Measurements from ENCODE around the gene CCDC6.

CCDC6 gene

GRCh38 chr10:59847888-59848287, 58.5 kb downstream of the CCDC6 start:
- no peak overlapping the region for H3K4me3 ChIP-seq (ENCODE audit: low read depth, low read length)
- DNase-seq (ENCODE audit: low read depth): no peak
- no peak for TF ChIP-seq MYC (IDR thresholded peaks at IDR 0.05; ENCODE audit: low read depth, low read length)
- TF ChIP-seq CTCF (IDR thresholded peaks at IDR 0.05; ENCODE audit: low read depth, low read length): no peak
- TF ChIP-seq MAX (IDR thresholded peaks at IDR 0.05; ENCODE audit: low read depth, low read length): no peak
- TF ChIP-seq POLR2A (IDR thresholded peaks at IDR 0.05; ENCODE audit: extremely low read depth, insufficient read length): no peak

GRCh38 chr10:59847326-59847725, 59.0 kb downstream of the CCDC6 start:
- TF ChIP-seq CTCF (IDR thresholded peaks at IDR 0.05; ENCODE audit: low read depth, low read length) (no peak), POLR2A (IDR thresholded peaks at IDR 0.05; ENCODE audit: extremely low read depth, insufficient read length) (no peak), MAX (IDR thresholded peaks at IDR 0.05; ENCODE audit: low read depth, low read length) (no peak), MYC (IDR thresholded peaks at IDR 0.05; ENCODE audit: low read depth, low read length) (no peak)
- no peak overlapping the region for H3K4me3 ChIP-seq (ENCODE audit: low read depth, low read length)
- no peak for DNase-seq (ENCODE audit: low read depth)

- TF ChIP-seq MAX (IDR thresholded peaks at IDR 0.05; ENCODE audit: low read depth, low read length): no peak
- no peak for TF ChIP-seq MYC (IDR thresholded peaks at IDR 0.05; ENCODE audit: low read depth, low read length)
- no peak for TF ChIP-seq CTCF (IDR thresholded peaks at IDR 0.05; ENCODE audit: low read depth, low read length)
- TF ChIP-seq POLR2A (IDR thresholded peaks at IDR 0.05; ENCODE audit: extremely low read depth, insufficient read length): no peak
- DNase-seq (ENCODE audit: low read depth): no peak
- no peak overlapping the region for H3K4me3 ChIP-seq (ENCODE audit: low read depth, low read length)
Measured at GRCh38 chr10:59844436-59844835, 61.9 kb downstream of the CCDC6 start.

GRCh38 chr10:59843748-59844147, 62.6 kb downstream of the CCDC6 start:
- H3K4me3 ChIP-seq (ENCODE audit: low read depth, low read length): no peak overlapping the region
- TF ChIP-seq CTCF (IDR thresholded peaks at IDR 0.05; ENCODE audit: low read depth, low read length) (no peak), MYC (IDR thresholded peaks at IDR 0.05; ENCODE audit: low read depth, low read length) (no peak), POLR2A (IDR thresholded peaks at IDR 0.05; ENCODE audit: extremely low read depth, insufficient read length) (no peak)
- no peak for DNase-seq (ENCODE audit: low read depth)

- no peak overlapping the region for H3K4me3 ChIP-seq (ENCODE audit: low read depth, low read length)
- TF ChIP-seq POLR2A (IDR thresholded peaks at IDR 0.05; ENCODE audit: extremely low read depth, insufficient read length): no peak
- TF ChIP-seq CTCF (IDR thresholded peaks at IDR 0.05; ENCODE audit: low read depth, low read length): no peak
- TF ChIP-seq MAX (IDR thresholded peaks at IDR 0.05; ENCODE audit: low read depth, low read length): no peak
- no peak for TF ChIP-seq MYC (IDR thresholded peaks at IDR 0.05; ENCODE audit: low read depth, low read length)
- peak; percentile 16 for DNase-seq (ENCODE audit: low read depth)
Measured at GRCh38 chr10:59839576-59839975, 66.8 kb downstream of the CCDC6 start.
